Adipocyte (in vitro differentiated cells): ENCODE measurements around the gene ARVCF.

Experiments used
- DNase-seq: peaks from one replicate; pipeline ENCODE4 v3.0.0-alpha.2; 2015; ENCODE audit warnings: low read depth
- H3K27me3 ChIP-seq: replicated peaks from 2 replicates; pipeline ENCODE4 v1.7.0; 2013; ENCODE audit warnings: mild to moderate bottlenecking, low read length, moderate library complexity; ENCODE audit not compliant: control insufficient read depth, insufficient read depth
- H3K36me3 ChIP-seq: 2 replicates; pipeline ENCODE4 v1.7.0; 2013; ENCODE audit warnings: low read length, mild to moderate bottlenecking, moderate library complexity; ENCODE audit not compliant: control insufficient read depth, insufficient read depth, severe bottlenecking
- H3K4me1 ChIP-seq: 2 replicates; pipeline ENCODE4 v1.7.0; 2013; ENCODE audit warnings: mild to moderate bottlenecking, low read length, moderate library complexity; ENCODE audit not compliant: control insufficient read depth, insufficient read depth
- H3K4me3 ChIP-seq: 2 replicates; pipeline ENCODE4 v1.7.0; 2013; ENCODE audit warnings: mild to moderate bottlenecking, low read length, moderate library complexity
- H3K9ac ChIP-seq: 2 replicates; pipeline ENCODE4 v1.7.0; 2013; ENCODE audit warnings: mild to moderate bottlenecking, low read length, moderate library complexity
- H3K9me3 ChIP-seq: 2 replicates; pipeline ENCODE4 v1.7.0; 2013; ENCODE audit warnings: mild to moderate bottlenecking, low read length, moderate library complexity; ENCODE audit not compliant: control insufficient read depth

Gene ARVCF

DNA sequence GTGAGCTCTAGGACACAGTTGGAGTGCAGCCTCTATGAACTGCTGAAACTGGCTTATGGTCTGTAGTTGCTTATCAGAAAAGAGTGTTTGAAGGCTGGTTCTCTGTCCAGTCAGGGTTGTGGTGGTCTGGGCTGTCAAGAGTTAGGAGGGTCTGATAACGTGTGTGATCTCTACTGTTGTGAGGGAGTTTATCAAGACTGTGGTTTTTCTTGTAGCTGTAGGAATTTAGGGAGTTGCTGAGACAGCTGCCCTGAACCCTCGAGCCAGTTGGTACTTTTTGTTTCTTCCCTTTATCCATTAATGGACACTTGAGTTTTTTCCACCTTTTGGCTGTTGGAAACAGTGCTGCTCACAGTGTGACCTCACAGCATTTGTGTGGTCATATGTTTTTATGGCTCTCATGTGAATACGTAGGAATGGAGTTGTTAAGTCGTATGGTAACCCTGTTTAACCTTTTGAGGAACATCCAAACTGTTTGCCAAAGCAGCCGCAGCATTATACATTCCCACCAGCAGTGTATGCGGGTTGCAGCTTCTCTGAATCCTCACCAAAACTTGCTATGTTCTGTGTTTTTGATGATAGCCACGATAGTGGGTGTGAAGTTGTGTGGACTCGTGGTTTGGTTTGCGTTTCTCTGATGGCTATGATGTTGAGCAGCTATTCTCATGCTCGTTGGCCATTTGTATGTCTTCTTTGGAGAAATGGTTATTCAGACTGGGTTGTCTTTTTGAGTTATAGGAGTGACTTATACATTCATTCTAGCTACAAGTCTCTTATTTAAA, 42.6 kb upstream of the ARVCF start:
- Histone ChIP-seq H3K4me3 (no peak overlapping the region), H3K4me1 (no peaks in the 10 kb centered on the region), H3K36me3 (peaks cover 84% of the 10 kb centered on the region), H3K9ac (no peak overlapping the region), H3K27me3 (no peaks in the 10 kb centered on the region), H3K9me3 (no peaks in the 10 kb centered on the region)
- DNase-seq, result no peak

GRCh38 chr22:20057596-20058268, 41.1 kb upstream of the ARVCF start:
- Histone ChIP-seq H3K36me3 (peaks cover 86% of the 10 kb centered on the region), H3K9ac (no peak overlapping the region), H3K9me3 (no peaks in the 10 kb centered on the region), H3K4me3 (no peak overlapping the region), H3K4me1 (no peaks in the 10 kb centered on the region), H3K27me3 (no peaks in the 10 kb centered on the region)
- DNase-seq, result no peak

DNA sequence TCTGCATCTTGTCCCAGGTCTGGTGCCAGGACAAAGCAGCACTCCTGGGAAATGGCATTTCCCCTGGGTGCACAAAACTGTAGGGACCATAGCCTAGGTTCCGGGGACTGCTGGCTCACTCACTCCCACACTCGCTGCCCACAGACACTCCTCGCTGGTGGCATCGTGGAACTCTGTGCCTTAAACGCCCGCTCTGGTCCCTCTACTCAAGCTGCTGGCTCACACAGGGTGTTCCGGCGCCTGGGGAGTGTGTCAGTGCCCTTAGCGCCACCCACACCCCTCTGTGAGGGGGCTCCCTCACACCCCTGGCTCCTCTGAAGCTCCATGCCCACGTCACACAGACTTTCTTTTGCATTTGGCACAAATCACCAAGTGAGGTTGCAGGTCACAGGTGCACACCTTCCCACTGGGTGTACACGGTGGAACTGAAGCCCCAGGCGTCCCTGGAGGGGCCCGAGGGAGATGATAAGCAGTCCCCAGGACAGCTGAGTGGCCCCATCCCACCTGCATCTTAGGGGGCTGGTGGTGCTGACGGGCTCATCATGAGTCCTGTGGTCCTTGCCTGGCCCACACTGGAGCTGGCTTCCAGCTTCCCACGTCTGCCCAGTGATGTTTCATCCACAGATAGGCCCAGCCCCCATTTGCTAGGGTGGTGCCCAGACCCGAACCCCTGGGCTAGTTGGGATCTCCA, 40.2 kb upstream of the ARVCF start:
- Histone ChIP-seq H3K4me1 (no peaks in the 10 kb centered on the region), H3K9ac (no peak overlapping the region), H3K4me3 (no peak overlapping the region), H3K27me3 (no peaks in the 10 kb centered on the region), H3K9me3 (no peaks in the 10 kb centered on the region), H3K36me3 (peaks cover 87% of the 10 kb centered on the region)
- DNase-seq, result no peak

DNA sequence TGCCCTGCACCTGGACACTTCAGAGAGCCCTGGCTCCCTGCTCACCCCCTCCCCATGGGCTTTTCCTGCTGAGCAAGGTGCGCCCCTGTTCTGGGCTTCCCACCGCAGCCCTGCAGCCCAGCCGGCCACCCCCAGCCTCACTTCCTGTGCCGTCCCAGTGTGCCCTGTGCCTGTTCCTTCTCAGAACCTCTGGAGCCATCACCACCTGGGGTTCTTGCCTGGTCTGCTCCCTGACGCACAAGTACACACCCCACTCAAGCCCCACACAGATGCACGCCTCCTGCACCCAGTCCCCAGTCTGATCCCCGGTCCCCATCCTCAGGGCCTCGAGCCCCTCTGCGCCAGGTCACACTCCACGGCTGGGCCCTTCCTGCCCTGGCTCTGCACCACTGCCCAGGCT, 39.5 kb upstream of the ARVCF start:
- H3K4me1 ChIP-seq, result no peaks in the 10 kb centered on the region
- no peaks in the 10 kb centered on the region for H3K9me3 ChIP-seq
- H3K9ac ChIP-seq, result no peak overlapping the region
- peaks cover 87% of the 10 kb centered on the region for H3K36me3 ChIP-seq
- no peaks in the 10 kb centered on the region for H3K27me3 ChIP-seq
- H3K4me3 ChIP-seq, result no peak overlapping the region
- DNase-seq, result no peak

DNA sequence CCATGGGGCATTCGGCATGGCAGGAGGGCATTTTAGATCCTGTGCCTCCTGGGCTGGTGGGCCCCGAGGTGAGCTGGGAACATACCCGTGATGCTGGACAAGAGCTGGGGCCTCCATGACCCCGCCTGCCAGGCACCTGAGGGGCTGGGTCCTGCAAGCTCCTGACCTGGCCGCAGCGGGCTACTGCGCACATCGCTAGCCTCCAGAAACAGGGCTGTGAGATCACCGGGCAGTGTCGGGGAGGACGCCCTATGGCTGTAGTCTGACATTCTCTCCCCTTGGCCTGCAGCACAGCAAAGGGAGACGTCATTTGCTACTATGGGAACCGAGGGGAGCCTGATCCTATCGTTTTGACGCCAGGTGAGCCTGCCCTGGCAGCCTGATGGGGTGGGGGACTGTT, 39.0 kb upstream of the ARVCF start:
- Histone ChIP-seq H3K9ac (no peak overlapping the region), H3K4me3 (no peak overlapping the region), H3K9me3 (no peaks in the 10 kb centered on the region), H3K36me3 (peaks cover 83% of the 10 kb centered on the region), H3K27me3 (no peaks in the 10 kb centered on the region), H3K4me1 (no peaks in the 10 kb centered on the region)
- DNase-seq, result no peak

DNA sequence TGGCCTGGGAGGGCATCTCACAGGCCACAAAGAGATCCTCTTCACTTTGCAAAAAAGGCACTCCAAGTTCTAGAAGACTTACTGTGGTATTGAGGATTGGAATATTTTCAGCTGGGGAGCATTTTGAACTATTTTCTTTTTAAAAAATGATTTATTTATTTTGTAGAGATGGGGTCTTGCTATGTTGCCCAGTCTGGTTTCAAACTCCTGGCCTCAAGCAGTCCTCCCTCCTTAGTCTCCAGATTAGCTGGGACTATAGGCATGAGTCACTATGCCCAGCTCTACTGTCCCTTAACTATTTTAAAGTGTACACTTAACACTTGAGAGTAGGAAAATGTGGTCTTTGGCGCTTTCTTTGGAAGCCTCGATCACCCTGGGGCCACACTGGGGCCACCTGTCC, 38.5 kb upstream of the ARVCF start:
- Histone ChIP-seq H3K9ac (no peak overlapping the region), H3K27me3 (no peaks in the 10 kb centered on the region), H3K9me3 (no peaks in the 10 kb centered on the region), H3K4me3 (no peak overlapping the region), H3K36me3 (peaks cover 79% of the 10 kb centered on the region), H3K4me1 (no peaks in the 10 kb centered on the region)
- no peak for DNase-seq

DNA sequence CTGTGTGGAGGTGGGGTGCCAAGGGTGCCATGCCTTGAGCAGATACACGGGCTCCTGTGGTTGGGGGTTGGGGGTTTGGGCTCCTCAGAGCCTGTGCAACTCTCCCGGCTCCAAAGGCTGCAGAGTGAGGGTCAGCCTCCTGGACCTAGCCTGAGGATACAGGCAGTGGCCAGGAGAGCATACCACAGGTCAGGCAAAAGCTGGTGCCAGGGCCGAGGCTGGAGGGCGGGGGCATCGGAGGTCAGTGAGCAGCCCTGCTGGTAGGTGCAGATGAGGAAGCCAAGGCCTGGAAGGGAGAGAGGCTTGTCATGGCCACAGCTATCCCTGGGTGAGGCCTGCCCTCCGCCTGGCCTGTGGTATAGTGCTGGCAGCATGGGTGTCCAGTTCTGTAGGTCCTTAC, 37.9 kb upstream of the ARVCF start:
- no peak for DNase-seq
- Histone ChIP-seq H3K9me3 (no peaks in the 10 kb centered on the region), H3K36me3 (peaks cover 78% of the 10 kb centered on the region), H3K4me3 (no peak overlapping the region), H3K9ac (no peak overlapping the region), H3K4me1 (no peaks in the 10 kb centered on the region), H3K27me3 (no peaks in the 10 kb centered on the region)

- peaks cover 76% of the 10 kb centered on the region for H3K36me3 ChIP-seq
- H3K27me3 ChIP-seq, result no peaks in the 10 kb centered on the region
- no peak overlapping the region for H3K4me3 ChIP-seq
- no peaks in the 10 kb centered on the region for H3K4me1 ChIP-seq
- no peaks in the 10 kb centered on the region for H3K9me3 ChIP-seq
- H3K9ac ChIP-seq, result no peak overlapping the region
- no peak for DNase-seq
These were observed 37.4 kb upstream of the ARVCF start for GRCh38 chr22:20054034-20054427.

DNA sequence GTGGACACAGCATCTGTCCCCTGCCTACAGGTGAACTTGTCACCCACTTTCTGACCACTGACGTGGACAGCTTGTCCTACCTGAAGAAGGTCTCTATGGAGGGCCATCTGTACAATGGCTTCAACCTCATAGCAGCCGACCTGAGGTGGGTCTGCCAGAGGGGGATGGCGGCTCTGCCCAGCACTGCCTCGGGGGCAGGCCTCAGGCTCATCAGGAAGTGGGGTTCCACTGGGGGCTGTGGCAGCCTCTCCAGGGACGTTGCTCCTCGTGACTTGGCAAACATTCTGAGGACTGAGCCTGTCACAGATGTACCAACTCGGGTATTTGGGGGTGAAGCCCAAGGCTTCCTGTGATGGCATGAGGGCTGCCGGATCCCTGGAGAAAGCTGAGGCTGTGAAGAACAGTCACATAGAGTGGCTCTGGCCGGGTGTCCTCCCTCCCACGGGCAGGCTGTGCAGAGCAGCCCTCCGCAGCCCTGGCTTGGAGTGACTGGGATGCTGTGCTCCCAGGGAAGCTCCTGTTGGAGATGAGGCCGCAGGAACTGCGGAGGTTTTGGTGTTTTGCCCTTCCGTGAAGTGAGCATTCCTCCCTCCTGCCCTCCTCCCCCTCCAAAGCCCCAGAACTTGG, 36.9 kb upstream of the ARVCF start:
- H3K9ac ChIP-seq, result no peak overlapping the region
- DNase-seq, result no peak
- no peak overlapping the region for H3K4me3 ChIP-seq
- H3K36me3 ChIP-seq, result peaks cover 74% of the 10 kb centered on the region
- no peaks in the 10 kb centered on the region for H3K4me1 ChIP-seq
- no peaks in the 10 kb centered on the region for H3K27me3 ChIP-seq
- no peaks in the 10 kb centered on the region for H3K9me3 ChIP-seq

GRCh38 chr22:20052309-20053259, 36.0 kb upstream of the ARVCF start:
- DNase-seq, result no peak
- H3K4me1 ChIP-seq, result no peaks in the 10 kb centered on the region
- H3K4me3 ChIP-seq, result no peak overlapping the region
- H3K9ac ChIP-seq, result no peak overlapping the region
- no peaks in the 10 kb centered on the region for H3K9me3 ChIP-seq
- no peaks in the 10 kb centered on the region for H3K27me3 ChIP-seq
- H3K36me3 ChIP-seq, result peaks cover 72% of the 10 kb centered on the region
